Measurements from ENCODE around the gene MYOG. TPM values are rescaled to one million over a fixed set of nuclear protein-coding genes. Genes with fewer than 3 reads are reported as not detected.

The MYOG gene
- total and polyA plus RNA-seq, 2 donors (not counting 1 experiment from before 2014, with no cell fraction given), result not detected

- H3K4me1 Mint-ChIP-seq, result peaks cover 1% of the 10 kb centered on the region
- H3K27ac Mint-ChIP-seq, result no peak overlapping the region
- 70% methylated on average over 17 of the region's 22 CpGs for WGBS (ENCODE audit: insufficient coverage)
- TF ChIP-seq EZH2 (IDR thresholded peaks at IDR 0.05; ENCODE audit: borderline replicate concordance, insufficient read depth, low read depth, low read length, poor library complexity, severe bottlenecking) (no peak), CTCF (IDR thresholded peaks at IDR 0.05) (peak; percentile 93)
- Histone ChIP-seq H3K4me2 (replicated peaks; ENCODE audit: low read depth, low read length, poor library complexity, severe bottlenecking) (no peak overlapping the region), H3K27me3 (replicated peaks in 1 of 4; ENCODE audit: control extremely low read depth in 1 of 4, control insufficient read depth in 3 of 4, insufficient read depth in 4 of 4, low read length in 3 of 4) (peaks cover 0 to 10% (median 2%) of the 10 kb centered on the region in 4 experiments), H3K4me1 (ENCODE audit: control insufficient read depth in 2 of 2, insufficient read depth in 2 of 2, low read length in 2 of 2) (peaks cover 0 to 2% of the 10 kb centered on the region in 2 donors), H3K9ac (ENCODE audit: low read length) (no peak overlapping the region), H3K9me3 (ENCODE audit: control extremely low read depth in 1 of 3, control insufficient read depth in 2 of 3, insufficient read depth in 1 of 3, low read length in 2 of 3) (no peaks in the 10 kb centered on the region), H4K20me1 (ENCODE audit: control insufficient read depth, insufficient read depth, low read length, poor library complexity, severe bottlenecking) (no peaks in the 10 kb centered on the region), H3K27ac (ENCODE audit: low read length in 2 of 2) (no peak overlapping the region), H3K4me3 (ENCODE audit: control extremely low read depth in 1 of 5, extremely low read depth in 1 of 5, insufficient read depth in 1 of 5, low read depth in 2 of 5, low read length in 4 of 5) (no peak overlapping the region), H2AFZ (ENCODE audit: insufficient read depth, low read depth, low read length, poor library complexity, severe bottlenecking) (no peak overlapping the region), H3K79me2 (ENCODE audit: control insufficient read depth, insufficient read depth, low read length) (no peaks in the 10 kb centered on the region), H3K36me3 (replicated peaks in 1 of 2; ENCODE audit: control extremely low read depth in 1 of 2, control insufficient read depth in 1 of 2, extremely low read depth in 1 of 2, insufficient read depth in 2 of 2, low read length in 1 of 2) (no peaks in the 10 kb centered on the region)
- CTCF ChIA-PET, result interaction anchor here (0.6 to 5.8 kb wide), 28 partner anchors 9 to 665 kb away, joined by 3 to 135 read pairs (median 5); partner anchors contain the start of gene PPFIA4
- no peaks in the 10 kb centered on the region for H3K9me3 Mint-ChIP-seq (ENCODE audit: insufficient read depth)
- intact Hi-C loops (cut with micrococcal nuclease), result no loop called here
- DNase-seq, result peak; percentile 73
- POLR2A ChIA-PET, result interaction anchor here (0.6 kb wide), 1 partner anchor 299 kb away, joined by 9 read pairs; no protein-coding TSS in a partner anchor
- no peak overlapping the region for H3K4me3 Mint-ChIP-seq
- ATAC-seq (ENCODE audit: low read depth), result peak; percentile 78
- H3K27me3 Mint-ChIP-seq, result peaks cover 12% of the 10 kb centered on the region
Measured at GRCh38 chr1:203038891-203039608, 46.8 kb downstream of the MYOG start.

- peaks cover 1% of the 10 kb centered on the region for H3K4me1 Mint-ChIP-seq
- intact Hi-C loops (cut with micrococcal nuclease), result no loop called here
- H2AFZ ChIP-seq (ENCODE audit: insufficient read depth, low read depth, low read length, poor library complexity, severe bottlenecking), result no peak overlapping the region
- no peaks in the 10 kb centered on the region for H3K36me3 ChIP-seq (replicated peaks in 1 of 2; ENCODE audit: control extremely low read depth in 1 of 2, control insufficient read depth in 1 of 2, extremely low read depth in 1 of 2, insufficient read depth in 2 of 2, low read length in 1 of 2)
- H3K9ac ChIP-seq (ENCODE audit: low read length), result no peak overlapping the region
- peaks cover 0 to 2% of the 10 kb centered on the region in 2 donors for H3K4me1 ChIP-seq (ENCODE audit: control insufficient read depth in 2 of 2, insufficient read depth in 2 of 2, low read length in 2 of 2)
- H3K79me2 ChIP-seq (ENCODE audit: control insufficient read depth, insufficient read depth, low read length), result no peaks in the 10 kb centered on the region
- no peaks in the 10 kb centered on the region for H3K9me3 ChIP-seq (ENCODE audit: control extremely low read depth in 1 of 3, control insufficient read depth in 2 of 3, insufficient read depth in 1 of 3, low read length in 2 of 3)
- POLR2A ChIA-PET, result no interaction called here
- ATAC-seq (ENCODE audit: low read depth), result no peak
- 33% methylated on average over 8 of the region's 9 CpGs for WGBS (ENCODE audit: insufficient coverage)
- H3K9me3 Mint-ChIP-seq (ENCODE audit: insufficient read depth), result no peaks in the 10 kb centered on the region
- no peak overlapping the region for H3K4me2 ChIP-seq (replicated peaks; ENCODE audit: low read depth, low read length, poor library complexity, severe bottlenecking)
- no peak overlapping the region for H3K27ac Mint-ChIP-seq
- H3K27me3 ChIP-seq (replicated peaks in 1 of 4; ENCODE audit: control extremely low read depth in 1 of 4, control insufficient read depth in 3 of 4, insufficient read depth in 4 of 4, low read length in 3 of 4), result peaks cover 0 to 12% (median 2%) of the 10 kb centered on the region in 4 experiments
- TF ChIP-seq EZH2 (IDR thresholded peaks at IDR 0.05; ENCODE audit: borderline replicate concordance, insufficient read depth, low read depth, low read length, poor library complexity, severe bottlenecking) (no peak), CTCF (IDR thresholded peaks at IDR 0.05) (no peak)
- DNase-seq, result no peak
- H3K4me3 Mint-ChIP-seq, result no peak overlapping the region
- CTCF ChIA-PET, result interaction anchor here (1.5 to 5.8 kb wide), 5 partner anchors 8 to 663 kb away, joined by 4 to 135 read pairs (median 12); no protein-coding TSS in a partner anchor
- H3K27me3 Mint-ChIP-seq, result peaks cover 12% of the 10 kb centered on the region
- H3K27ac ChIP-seq (ENCODE audit: low read length in 2 of 2), result no peak overlapping the region
- H4K20me1 ChIP-seq (ENCODE audit: control insufficient read depth, insufficient read depth, low read length, poor library complexity, severe bottlenecking), result no peaks in the 10 kb centered on the region
- no peak overlapping the region for H3K4me3 ChIP-seq (ENCODE audit: control extremely low read depth in 1 of 5, extremely low read depth in 1 of 5, insufficient read depth in 1 of 5, low read depth in 2 of 5, low read length in 4 of 5)
Measured at GRCh38 chr1:203038217-203038741, 47.5 kb downstream of the MYOG start.
